ENCODE measurements around the gene DCDC1.

- no peak for TF ChIP-seq PRMT5 (CRISPR knock-in tag; IDR thresholded peaks at IDR 0.05)
- no peak for TF ChIP-seq TAF9B (IDR thresholded peaks at IDR 0.05; ENCODE audit: partially characterized antibody)
- TF ChIP-seq NCOR1 (IDR thresholded peaks at IDR 0.05): no peak
- TF ChIP-seq FOXA1 (IDR thresholded peaks at IDR 0.05; ENCODE audit: borderline replicate concordance): no peak
- TF ChIP-seq, protein P1, sequence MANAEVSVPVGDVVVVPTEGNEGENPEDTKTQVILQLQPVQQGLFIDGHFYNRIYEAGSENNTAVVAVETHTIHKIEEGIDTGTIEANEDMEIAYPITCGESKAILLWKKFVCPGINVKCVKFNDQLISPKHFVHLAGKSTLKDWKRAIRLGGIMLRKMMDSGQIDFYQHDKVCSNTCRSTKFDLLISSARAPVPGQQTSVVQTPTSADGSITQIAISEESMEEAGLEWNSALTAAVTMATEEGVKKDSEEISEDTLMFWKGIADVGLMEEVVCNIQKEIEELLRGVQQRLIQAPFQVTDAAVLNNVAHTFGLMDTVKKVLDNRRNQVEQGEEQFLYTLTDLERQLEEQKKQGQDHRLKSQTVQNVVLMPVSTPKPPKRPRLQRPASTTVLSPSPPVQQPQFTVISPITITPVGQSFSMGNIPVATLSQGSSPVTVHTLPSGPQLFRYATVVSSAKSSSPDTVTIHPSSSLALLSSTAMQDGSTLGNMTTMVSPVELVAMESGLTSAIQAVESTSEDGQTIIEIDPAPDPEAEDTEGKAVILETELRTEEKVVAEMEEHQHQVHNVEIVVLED (CRISPR knock-in tag; IDR thresholded peaks at IDR 0.05): no peak
- TF ChIP-seq POLR2AphosphoS5 (IDR thresholded peaks at IDR 0.05; ENCODE audit: control insufficient read depth, insufficient read depth, low read depth, low read length): no peak
- TF ChIP-seq, protein P2, sequence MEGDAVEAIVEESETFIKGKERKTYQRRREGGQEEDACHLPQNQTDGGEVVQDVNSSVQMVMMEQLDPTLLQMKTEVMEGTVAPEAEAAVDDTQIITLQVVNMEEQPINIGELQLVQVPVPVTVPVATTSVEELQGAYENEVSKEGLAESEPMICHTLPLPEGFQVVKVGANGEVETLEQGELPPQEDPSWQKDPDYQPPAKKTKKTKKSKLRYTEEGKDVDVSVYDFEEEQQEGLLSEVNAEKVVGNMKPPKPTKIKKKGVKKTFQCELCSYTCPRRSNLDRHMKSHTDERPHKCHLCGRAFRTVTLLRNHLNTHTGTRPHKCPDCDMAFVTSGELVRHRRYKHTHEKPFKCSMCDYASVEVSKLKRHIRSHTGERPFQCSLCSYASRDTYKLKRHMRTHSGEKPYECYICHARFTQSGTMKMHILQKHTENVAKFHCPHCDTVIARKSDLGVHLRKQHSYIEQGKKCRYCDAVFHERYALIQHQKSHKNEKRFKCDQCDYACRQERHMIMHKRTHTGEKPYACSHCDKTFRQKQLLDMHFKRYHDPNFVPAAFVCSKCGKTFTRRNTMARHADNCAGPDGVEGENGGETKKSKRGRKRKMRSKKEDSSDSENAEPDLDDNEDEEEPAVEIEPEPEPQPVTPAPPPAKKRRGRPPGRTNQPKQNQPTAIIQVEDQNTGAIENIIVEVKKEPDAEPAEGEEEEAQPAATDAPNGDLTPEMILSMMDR (IDR thresholded peaks at IDR 0.05 in 2 of 3, conservative IDR thresholded peaks at IDR 0.05 in 1 of 3; ENCODE audit: insufficient read depth in 2 of 3, low read depth in 1 of 3, low read length in 3 of 3): no peak
- TF ChIP-seq SMC3 (conservative IDR thresholded peaks at IDR 0.05; ENCODE audit: insufficient read depth, low read depth, low read length): no peak
- TF ChIP-seq BACH1 (tag; IDR thresholded peaks at IDR 0.05): no peak
Measured at GRCh38 chr11:31030138-31030792, 339.3 kb downstream of the DCDC1 start.

Data from K562 (cell line).